ENCODE data around the gene RABGAP1L. TPM values are rescaled to one million over a fixed set of nuclear protein-coding genes. Genes with fewer than 3 reads are reported as not detected.
"Not testable (repeated sequence)": the region's sequence is repeated elsewhere in the genome, so short reads cannot be mapped to it uniquely, and the experiment has no call there.

The RABGAP1L gene
- total RNA-seq, 1 experiment from 2014 or later = 29.3 TPM

DNA sequence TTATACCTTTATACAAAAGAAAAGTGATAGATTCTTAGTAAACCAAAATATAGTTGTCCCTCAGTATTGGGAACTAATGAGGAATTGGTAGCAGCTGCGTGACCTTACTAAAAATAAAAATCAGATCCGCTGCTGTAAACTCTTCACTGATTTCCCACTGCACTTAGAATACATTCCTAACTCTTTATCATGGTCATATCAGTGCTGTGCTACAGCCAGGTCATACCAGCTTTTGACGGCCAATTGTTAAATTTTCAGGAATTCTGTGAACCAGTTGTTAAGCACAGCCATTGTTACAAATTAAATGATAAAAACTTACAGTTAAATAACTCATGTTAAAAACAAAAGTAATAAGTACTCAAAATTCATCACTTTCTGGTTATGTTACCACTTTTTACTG lies 533.8 kb downstream of the RABGAP1L start:
- no peaks in the 10 kb centered on the region for H3K9me3 ChIP-seq (ENCODE audit: control insufficient read depth in 1 of 2, insufficient read depth in 1 of 2, low read depth in 1 of 2, low read length in 2 of 2)
- DNase-seq (ENCODE audit: low read depth, low spot score) (no peak), ATAC-seq (no peak)
- POLR2A ChIA-PET = no interaction called here
- BruUV-seq (replicated peaks) = no TSS peak
- H3K9me2 ChIP-seq (ENCODE audit: insufficient read depth) = no peaks in the 10 kb centered on the region
- CTCF ChIA-PET = no interaction called here
- H4K20me1 ChIP-seq (ENCODE audit: insufficient read depth) = no peaks in the 10 kb centered on the region
- peaks cover 4 to 11% of the 10 kb centered on the region in 2 experiments; a peak in 2 of 4 replicates for H3K4me1 ChIP-seq (ENCODE audit: control insufficient read depth in 1 of 2, insufficient read depth in 2 of 2, low read length in 2 of 2)
- H3K4me2 ChIP-seq (ENCODE audit: low read length) = no peak overlapping the region
- H2AFZ ChIP-seq (ENCODE audit: low read depth, low read length, poor library complexity, severe bottlenecking) = no peak overlapping the region
- no peak overlapping the region for H3K4me3 ChIP-seq (replicated peaks in 1 of 2; ENCODE audit: low read depth in 1 of 2, low read length in 2 of 2)
- RAD21 ChIA-PET (ENCODE audit: low non-redundant PET in 1 of 2, low total read pairs in 2 of 2, uncharacterized antibody in 2 of 2, unreplicated experiment in 2 of 2) = no interaction called here
- no peaks in the 10 kb centered on the region for H3K27me3 ChIP-seq (ENCODE audit: insufficient read depth, low read length)
- no peak overlapping the region for H3K27ac ChIP-seq (ENCODE audit: low read depth, low read length)
- H3K79me2 ChIP-seq (ENCODE audit: insufficient read depth, low read length) = no peaks in the 10 kb centered on the region
- intact Hi-C loops (cut with micrococcal nuclease) = no loop called here
- no peaks in the 10 kb centered on the region for H3K36me3 ChIP-seq (ENCODE audit: control insufficient read depth in 1 of 2, insufficient read depth in 2 of 2, low read length in 2 of 2)
- TF ChIP-seq TCF7L2 (IDR thresholded peaks at IDR 0.05; ENCODE audit: borderline replicate concordance, extremely low read depth, insufficient read depth, insufficient read length) = no peak
- no peak for TF ChIP-seq ZNF274 (IDR thresholded peaks at IDR 0.05; ENCODE audit: low read depth, low read length)
- TF ChIP-seq CBX3 (IDR thresholded peaks at IDR 0.05; ENCODE audit: low read depth) = no peak
- TF ChIP-seq POLR2AphosphoS5 (IDR thresholded peaks at IDR 0.05; ENCODE audit: low read depth, low read length) = no peak
- TF ChIP-seq, protein P1, sequence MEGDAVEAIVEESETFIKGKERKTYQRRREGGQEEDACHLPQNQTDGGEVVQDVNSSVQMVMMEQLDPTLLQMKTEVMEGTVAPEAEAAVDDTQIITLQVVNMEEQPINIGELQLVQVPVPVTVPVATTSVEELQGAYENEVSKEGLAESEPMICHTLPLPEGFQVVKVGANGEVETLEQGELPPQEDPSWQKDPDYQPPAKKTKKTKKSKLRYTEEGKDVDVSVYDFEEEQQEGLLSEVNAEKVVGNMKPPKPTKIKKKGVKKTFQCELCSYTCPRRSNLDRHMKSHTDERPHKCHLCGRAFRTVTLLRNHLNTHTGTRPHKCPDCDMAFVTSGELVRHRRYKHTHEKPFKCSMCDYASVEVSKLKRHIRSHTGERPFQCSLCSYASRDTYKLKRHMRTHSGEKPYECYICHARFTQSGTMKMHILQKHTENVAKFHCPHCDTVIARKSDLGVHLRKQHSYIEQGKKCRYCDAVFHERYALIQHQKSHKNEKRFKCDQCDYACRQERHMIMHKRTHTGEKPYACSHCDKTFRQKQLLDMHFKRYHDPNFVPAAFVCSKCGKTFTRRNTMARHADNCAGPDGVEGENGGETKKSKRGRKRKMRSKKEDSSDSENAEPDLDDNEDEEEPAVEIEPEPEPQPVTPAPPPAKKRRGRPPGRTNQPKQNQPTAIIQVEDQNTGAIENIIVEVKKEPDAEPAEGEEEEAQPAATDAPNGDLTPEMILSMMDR (IDR thresholded peaks at IDR 0.05 in 2 of 3, conservative IDR thresholded peaks at IDR 0.05 in 1 of 3; ENCODE audit: borderline replicate concordance in 1 of 3, insufficient read depth in 1 of 3, low read depth in 2 of 3, low read length in 2 of 3) = no peak
- TF ChIP-seq SRF (IDR thresholded peaks at IDR 0.05; ENCODE audit: low read depth) = no peak
- no peak for TF ChIP-seq JUND (IDR thresholded peaks at IDR 0.05)
- no peak for TF ChIP-seq RAD21 (IDR thresholded peaks at IDR 0.05; ENCODE audit: low read depth)
- no peak for TF ChIP-seq SP1 (IDR thresholded peaks at IDR 0.05; ENCODE audit: low read depth)
- TF ChIP-seq EZH2 (IDR thresholded peaks at IDR 0.05) = no peak
- H3K9ac ChIP-seq (ENCODE audit: low read length) = no peak overlapping the region

DNA sequence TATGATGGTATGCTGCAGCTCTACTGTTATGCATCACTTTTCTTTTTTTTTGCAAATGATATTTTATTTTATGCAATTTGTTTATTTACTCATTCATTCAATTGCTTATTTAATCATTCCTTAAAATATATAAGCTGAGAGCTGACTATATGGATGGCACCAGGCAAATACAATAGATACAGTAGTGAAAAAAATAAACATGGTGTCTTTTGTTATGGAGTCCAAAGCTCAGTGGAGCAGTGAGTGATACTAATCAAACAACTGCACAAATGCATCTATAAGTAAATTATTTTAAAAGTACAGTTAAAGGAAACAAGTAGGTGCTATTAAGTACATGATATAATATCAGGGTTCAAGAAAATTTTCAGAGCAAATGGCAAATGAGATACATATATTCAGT lies 534.2 kb downstream of the RABGAP1L start:
- H3K27ac ChIP-seq (ENCODE audit: low read depth, low read length); H3K9me3 ChIP-seq (ENCODE audit: control insufficient read depth in 1 of 2, insufficient read depth in 1 of 2, low read depth in 1 of 2, low read length in 2 of 2); DNase-seq (ENCODE audit: low read depth, low spot score); RAD21 ChIA-PET (ENCODE audit: low non-redundant PET in 1 of 2, low total read pairs in 2 of 2, uncharacterized antibody in 2 of 2, unreplicated experiment in 2 of 2); H3K4me2 ChIP-seq (ENCODE audit: low read length); intact Hi-C loops (cut with micrococcal nuclease); H3K27me3 ChIP-seq (ENCODE audit: insufficient read depth, low read length); H2AFZ ChIP-seq (ENCODE audit: low read depth, low read length, poor library complexity, severe bottlenecking); POLR2A ChIA-PET; H3K4me3 ChIP-seq (replicated peaks in 1 of 2; ENCODE audit: low read depth in 1 of 2, low read length in 2 of 2); H3K9ac ChIP-seq (ENCODE audit: low read length); H4K20me1 ChIP-seq (ENCODE audit: insufficient read depth); ATAC-seq; H3K9me2 ChIP-seq (ENCODE audit: insufficient read depth); CTCF ChIA-PET; BruUV-seq (replicated peaks); H3K36me3 ChIP-seq (ENCODE audit: control insufficient read depth in 1 of 2, insufficient read depth in 2 of 2, low read length in 2 of 2); H3K79me2 ChIP-seq (ENCODE audit: insufficient read depth, low read length): not testable (repeated sequence)
- H3K4me1 ChIP-seq (ENCODE audit: control insufficient read depth in 1 of 2, insufficient read depth in 2 of 2, low read length in 2 of 2) = peaks cover 4 to 11% of the 10 kb centered on the region in 2 experiments; a peak in 2 of 4 replicates

Data from HCT116 (cell line).